SJSA1 (cell line): Measurements from ENCODE around the gene CPED1. TPM values are rescaled to one million over a fixed set of nuclear protein-coding genes. Genes with fewer than 3 reads are reported as not detected.
"Not testable (repeated sequence)": the region's sequence is repeated elsewhere in the genome, so short reads cannot be mapped to it uniquely, and the experiment has no call there.

ENCODE experiments used
- DNase-seq, 2 experiments: peaks; one replicate each; pipeline ENCODE4 v3.0.0-alpha.2; 2015 to 2020; ENCODE audit warnings: low spot score in 2 of 2, low read depth in 1 of 2
- H3K27ac ChIP-seq: fragments of 250-450 bp; sonication (Bioruptor Pico); 2 replicates; pipeline ENCODE4 v1.5.1; 2020; ENCODE audit warnings: mild to moderate bottlenecking, moderate library complexity
- H3K27me3 ChIP-seq: fragments of 250-450 bp; sonication (Bioruptor Pico); replicated peaks from 2 replicates; pipeline ENCODE4 v1.5.1; 2020; ENCODE audit warnings: mild to moderate bottlenecking, moderate library complexity
- H3K36me3 ChIP-seq: fragments of 250-450 bp; sonication (Bioruptor Pico); 2 replicates; pipeline ENCODE4 v1.5.1; 2020; ENCODE audit warnings: mild to moderate bottlenecking
- H3K4me1 ChIP-seq: fragments of 250-450 bp; sonication (Bioruptor Pico); replicated peaks from 2 replicates; pipeline ENCODE4 v1.6.1; 2021; ENCODE audit warnings: mild to moderate bottlenecking
- H3K4me3 ChIP-seq: fragments of 250-450 bp; sonication (Bioruptor Pico); 2 replicates; pipeline ENCODE4 v1.5.1; 2020; ENCODE audit warnings: mild to moderate bottlenecking
- H3K9me3 ChIP-seq: fragments of 250-450 bp; sonication (Bioruptor Pico); replicated peaks from 2 replicates; pipeline ENCODE4 v1.5.1; 2020; ENCODE audit warnings: mild to moderate bottlenecking
- total RNA-seq: library from RNA; depleted of rRNA; stranded (reverse); fragments of >200 nt; shearing (Covaris generic); gene quantifications from 2 replicates; pipeline ENCODE4 v1.2.3, GENCODE V29; 2014

The CPED1 gene
- total RNA-seq, 1 experiment from 2014 or later, result 64.8 TPM

DNA sequence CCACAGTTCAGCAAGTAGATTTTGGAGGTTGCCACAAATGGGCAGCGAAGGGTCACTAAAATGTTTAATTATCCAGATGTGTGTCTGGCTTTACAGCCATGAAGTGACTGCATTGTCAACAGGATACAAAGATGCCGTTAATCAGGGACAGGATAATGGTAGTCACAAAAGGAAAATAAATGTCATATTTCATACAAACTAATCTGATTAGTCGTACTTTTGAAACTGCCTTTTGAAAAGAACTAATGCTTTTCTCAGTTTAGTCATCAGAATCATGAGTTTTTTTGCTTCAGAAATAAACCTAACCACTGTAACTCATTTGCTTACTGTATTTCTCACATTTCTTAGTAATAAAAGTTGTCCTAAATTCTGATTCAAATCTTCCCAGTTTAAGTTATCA, 318.1 kb downstream of the CPED1 start:
- no peaks in the 10 kb centered on the region for H3K27me3 ChIP-seq
- no peak for DNase-seq
- H3K36me3 ChIP-seq, result no peaks in the 10 kb centered on the region
- H3K9me3 ChIP-seq, result no peaks in the 10 kb centered on the region
- no peak overlapping the region for H3K4me3 ChIP-seq
- H3K27ac ChIP-seq, result no peak overlapping the region
- H3K4me1 ChIP-seq, result peaks cover 47% of the 10 kb centered on the region

DNA sequence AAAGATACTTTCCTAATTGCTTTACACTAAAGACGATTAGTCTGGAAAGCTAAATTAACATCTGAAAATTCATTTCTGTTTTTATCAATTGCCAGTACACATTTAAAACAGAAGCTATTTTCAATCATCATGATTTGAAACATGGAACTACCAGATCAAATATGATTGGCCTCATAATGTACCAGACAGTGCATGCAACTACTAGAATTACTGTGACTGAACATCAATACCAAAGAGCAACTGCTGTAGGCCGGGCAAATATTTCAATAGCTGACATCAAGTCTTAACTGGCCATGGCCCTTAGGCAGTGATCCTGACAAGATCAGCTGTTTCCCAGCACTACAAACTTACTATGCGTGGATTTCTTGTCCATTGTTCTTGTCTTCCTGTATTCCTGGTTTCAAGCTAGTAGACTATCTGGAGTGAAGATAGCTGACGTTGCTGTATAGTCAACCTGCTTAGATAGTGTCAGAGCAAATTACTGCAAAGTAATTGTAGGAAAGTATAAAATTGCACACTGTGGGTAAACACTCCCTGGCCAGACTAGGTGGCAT, 318.6 kb downstream of the CPED1 start:
- Histone ChIP-seq H3K4me3 (no peak overlapping the region), H3K9me3 (no peaks in the 10 kb centered on the region), H3K27ac (no peak overlapping the region), H3K4me1 (peaks cover 42% of the 10 kb centered on the region), H3K27me3 (no peaks in the 10 kb centered on the region), H3K36me3 (no peaks in the 10 kb centered on the region)
- DNase-seq, result no peak

DNA sequence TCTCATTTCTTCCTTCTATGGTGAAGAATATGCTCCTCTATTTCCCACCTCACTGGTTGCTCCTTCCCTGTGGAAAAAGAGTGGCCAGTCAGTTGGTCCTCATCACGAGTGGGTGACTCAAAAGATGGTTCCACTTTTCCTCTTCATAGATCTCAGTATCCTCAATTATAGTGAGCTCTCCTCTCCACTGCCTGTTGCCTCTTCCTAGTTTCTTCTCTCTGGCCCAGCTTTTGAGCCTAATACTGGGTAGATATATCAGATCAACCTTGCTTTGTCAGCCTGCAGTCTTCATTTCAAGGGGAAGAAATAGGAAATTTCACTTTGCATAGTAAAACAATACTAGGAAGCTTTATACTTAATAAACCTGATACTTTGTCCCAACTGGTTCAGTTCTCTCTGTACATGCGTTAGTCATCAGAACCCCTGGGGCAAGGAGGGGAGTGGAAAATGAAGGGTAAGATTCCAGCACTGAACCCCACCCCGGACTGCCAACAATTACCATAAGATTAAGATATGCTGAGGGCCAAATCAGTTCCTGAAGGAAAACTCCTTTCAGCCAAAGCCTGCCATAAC, 324.8 kb downstream of the CPED1 start:
- no peak for DNase-seq
- Histone ChIP-seq H3K27me3 (no peaks in the 10 kb centered on the region), H3K4me3 (no peak overlapping the region)

DNA sequence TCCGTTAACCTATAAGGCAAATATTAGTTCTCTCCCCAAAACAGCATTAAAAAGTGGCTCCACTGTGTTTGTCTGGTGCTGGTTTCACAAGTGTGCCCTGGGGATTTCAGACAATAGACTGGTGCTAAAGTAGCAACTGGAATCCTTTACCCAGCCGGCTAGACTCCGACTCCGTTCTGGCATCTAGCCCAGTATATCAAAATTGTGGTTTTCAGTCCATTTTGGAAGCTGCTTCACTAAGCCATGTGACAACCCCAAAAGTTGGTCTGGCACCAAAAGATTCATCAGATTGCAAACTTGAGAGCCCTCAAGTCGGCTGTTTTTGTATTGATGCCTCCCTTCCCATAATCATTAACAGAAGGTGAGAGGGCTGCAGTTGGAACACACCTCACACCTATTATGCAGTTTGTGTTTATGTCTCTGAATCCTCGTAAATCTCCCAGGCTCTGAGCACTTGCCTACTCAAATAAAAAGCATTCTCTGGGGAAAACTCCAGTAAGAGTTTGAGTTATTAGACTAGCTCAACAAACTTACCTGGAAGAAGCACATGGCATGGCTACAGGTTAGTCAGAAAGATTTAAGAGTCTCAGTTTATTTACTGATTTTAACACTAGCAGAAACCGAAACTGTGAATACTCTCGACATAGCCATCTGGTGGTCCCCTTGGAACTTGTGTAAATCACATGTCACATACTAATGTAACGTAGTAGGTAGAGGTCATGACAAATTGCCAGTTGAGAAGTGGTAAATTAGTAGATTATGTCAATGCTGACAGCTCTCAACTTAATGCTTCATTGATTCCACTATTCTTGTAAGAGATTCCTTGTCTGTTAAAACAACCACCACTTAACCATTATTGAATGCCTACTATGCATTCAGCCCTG, 325.5 kb downstream of the CPED1 start:
- Histone ChIP-seq H3K4me3 (no peak overlapping the region), H3K4me1 (peaks cover 20% of the 10 kb centered on the region), H3K36me3 (no peaks in the 10 kb centered on the region), H3K27ac (no peak overlapping the region), H3K9me3 (no peaks in the 10 kb centered on the region), H3K27me3 (no peaks in the 10 kb centered on the region)
- peak; percentile 57 to 61 for DNase-seq

More for the DNA sequence above, 324.8 kb downstream of the CPED1 start:
- no peak overlapping the region for H3K27ac ChIP-seq
- no peaks in the 10 kb centered on the region for H3K9me3 ChIP-seq
- peaks cover 20% of the 10 kb centered on the region for H3K4me1 ChIP-seq
- H3K36me3 ChIP-seq, result no peaks in the 10 kb centered on the region

DNA sequence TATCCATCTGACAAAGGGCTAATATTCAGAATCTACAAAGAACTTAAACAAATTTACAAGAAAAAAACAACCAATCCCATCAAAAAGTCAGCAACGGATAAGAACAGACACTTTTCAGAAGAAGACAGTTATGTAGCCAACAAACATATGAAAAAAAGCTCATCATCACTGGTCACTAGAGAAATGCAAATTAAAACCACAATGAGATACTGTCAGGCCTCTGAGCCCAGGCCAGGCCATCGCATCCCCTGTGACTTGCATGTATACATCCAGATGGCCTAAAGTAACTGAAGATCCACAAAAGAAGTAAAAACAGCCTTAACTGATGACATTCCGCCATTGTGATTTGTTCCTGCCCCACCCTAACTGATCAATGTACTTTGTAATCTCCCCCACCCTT, 326.7 kb downstream of the CPED1 start:
- not testable (repeated sequence) for H3K9me3 ChIP-seq, H3K36me3 ChIP-seq, H3K4me3 ChIP-seq, H3K27ac ChIP-seq, H3K27me3 ChIP-seq, DNase-seq
- H3K4me1 ChIP-seq, result peaks cover 20% of the 10 kb centered on the region

DNA sequence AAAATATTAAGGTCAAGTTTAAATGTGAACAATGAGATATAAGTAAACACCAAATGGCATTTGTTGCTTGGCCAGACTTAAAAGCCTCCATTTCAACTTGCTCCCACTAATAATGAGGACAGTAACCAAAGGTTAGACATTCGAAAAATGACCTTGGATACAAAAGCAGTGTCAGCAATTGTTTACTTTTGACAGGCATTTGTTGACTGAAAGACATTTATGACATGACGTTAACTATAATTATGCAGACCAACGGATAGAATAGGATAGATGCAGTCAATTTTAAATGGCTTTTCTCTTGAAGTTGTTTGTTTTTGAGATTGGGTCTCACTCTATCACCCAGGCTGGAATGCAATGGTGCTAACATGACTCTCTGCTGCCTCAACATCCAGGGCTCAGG, 333.9 kb downstream of the CPED1 start:
- Histone ChIP-seq H3K27ac (no peak overlapping the region), H3K4me1 (no peaks in the 10 kb centered on the region), H3K36me3 (no peaks in the 10 kb centered on the region), H3K27me3 (no peaks in the 10 kb centered on the region), H3K4me3 (no peak overlapping the region), H3K9me3 (no peaks in the 10 kb centered on the region)
- no peak for DNase-seq

DNA sequence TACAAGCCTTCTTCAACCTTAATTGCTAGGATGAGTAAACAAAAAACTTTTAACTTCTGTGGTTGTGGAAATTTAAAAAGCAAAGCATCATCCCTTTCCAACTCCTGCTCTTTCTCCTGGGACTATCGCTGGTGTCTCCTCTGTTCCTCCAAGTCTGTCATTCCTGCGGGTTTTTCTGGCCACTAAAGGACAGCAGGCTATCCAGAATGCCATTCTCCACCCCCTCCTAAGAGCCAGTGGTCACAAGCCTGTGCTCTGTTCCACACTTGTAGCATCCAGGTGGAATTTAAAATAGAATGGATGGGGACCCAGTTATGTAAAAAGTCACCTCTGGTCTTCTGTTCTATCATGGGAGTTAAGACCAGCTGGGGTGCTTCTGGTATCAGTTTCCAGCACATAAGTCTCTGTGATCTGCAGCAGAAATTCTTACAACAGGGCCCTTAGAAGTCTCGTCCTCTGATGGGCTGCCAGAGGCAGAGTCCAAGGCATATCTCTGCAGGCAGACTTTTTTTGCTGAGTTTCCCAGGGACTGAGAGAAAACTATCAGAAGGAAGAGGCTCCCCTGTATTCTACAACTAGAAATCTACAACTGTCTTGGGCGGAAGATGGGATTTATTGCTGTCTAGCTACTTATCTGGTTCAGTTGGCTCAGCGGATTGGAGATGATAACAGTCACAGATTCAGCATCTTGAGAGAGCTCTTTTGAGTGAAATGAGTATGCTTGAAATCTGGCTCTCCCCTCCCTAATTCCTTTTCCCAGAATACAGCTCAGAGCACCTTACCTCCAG, 335.2 kb downstream of the CPED1 start:
- no peak for DNase-seq
- no peaks in the 10 kb centered on the region for H3K9me3 ChIP-seq

DNA sequence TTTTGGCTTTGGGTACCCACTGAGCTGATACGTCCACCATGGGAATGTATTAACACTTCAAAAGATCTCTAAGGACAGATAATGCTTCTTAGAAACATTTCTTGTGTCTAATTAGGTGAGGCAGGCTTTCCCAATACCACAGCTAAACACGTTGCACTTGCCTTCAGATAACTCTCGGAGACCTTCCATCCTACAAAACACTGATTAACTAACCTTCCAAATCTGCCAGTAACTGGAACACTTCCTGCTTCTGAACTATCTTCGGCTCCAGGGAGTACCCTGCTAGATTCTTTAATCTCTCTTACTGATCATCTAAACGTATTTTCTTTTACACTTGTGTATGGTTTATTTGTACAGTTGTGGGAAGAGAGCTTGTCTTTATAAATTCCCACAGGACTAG, 339.2 kb downstream of the CPED1 start:
- Histone ChIP-seq H3K27me3 (peaks cover 23% of the 10 kb centered on the region), H3K9me3 (no peaks in the 10 kb centered on the region), H3K27ac (no peak overlapping the region), H3K36me3 (no peaks in the 10 kb centered on the region), H3K4me3 (no peak overlapping the region), H3K4me1 (peaks cover 5% of the 10 kb centered on the region)
- DNase-seq, result no peak

More for the DNA sequence above, 335.2 kb downstream of the CPED1 start:
- H3K4me3 ChIP-seq, result no peak overlapping the region
- no peaks in the 10 kb centered on the region; the same call in 1 of the 2 replicates for H3K27me3 ChIP-seq
- H3K4me1 ChIP-seq, result no peaks in the 10 kb centered on the region
- no peaks in the 10 kb centered on the region for H3K36me3 ChIP-seq
- H3K27ac ChIP-seq, result no peak overlapping the region

DNA sequence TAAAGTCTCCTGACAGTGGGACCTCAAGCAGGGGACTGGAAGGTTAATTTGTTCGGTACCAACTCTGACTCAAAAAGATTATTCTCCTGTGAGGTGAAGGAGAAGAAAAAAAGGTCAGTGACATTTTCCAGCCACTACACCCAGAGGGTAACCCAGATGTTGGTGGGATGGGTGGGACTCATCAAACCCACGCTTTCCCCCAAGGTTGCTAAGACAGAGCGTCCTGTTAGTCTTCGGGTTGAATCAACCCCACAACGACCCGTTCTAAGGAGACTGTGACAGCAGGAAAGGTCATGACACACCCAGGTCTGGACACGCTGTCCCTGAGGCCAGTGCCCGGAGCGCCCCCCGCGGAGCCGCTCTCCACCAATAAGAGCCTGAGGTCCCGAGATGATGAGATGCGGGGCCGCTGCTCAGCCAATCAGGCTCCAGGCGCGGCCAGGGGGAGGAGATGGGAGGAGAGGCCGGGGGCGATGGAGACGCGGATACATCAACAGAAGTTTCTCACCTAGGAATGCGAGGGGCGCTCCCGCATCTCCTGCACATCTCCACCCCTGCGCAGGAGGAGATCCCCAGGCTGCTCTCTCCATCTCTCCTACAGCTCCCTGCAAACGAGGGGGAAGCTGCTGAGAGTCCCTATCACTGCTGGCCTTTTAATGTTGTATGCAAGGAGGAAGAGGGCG, 340.1 kb downstream of the CPED1 start, which contains the start of gene WNT16:
Gene WNT16 (plus strand): TSS at position 493 of the 683 bp plus-strand sequence. CDS start 293 bp downstream, outside the sequence.
- DNase-seq, result no peak
- H3K9me3 ChIP-seq, result no peaks in the 10 kb centered on the region
- peaks cover 5% of the 10 kb centered on the region for H3K4me1 ChIP-seq
- peaks cover 27% of the 10 kb centered on the region for H3K27me3 ChIP-seq
- H3K36me3 ChIP-seq, result no peaks in the 10 kb centered on the region
- no peak within 1 kb of the TSS for H3K27ac ChIP-seq
- peak within 1 kb of the TSS; percentile 39 for H3K4me3 ChIP-seq

DNA sequence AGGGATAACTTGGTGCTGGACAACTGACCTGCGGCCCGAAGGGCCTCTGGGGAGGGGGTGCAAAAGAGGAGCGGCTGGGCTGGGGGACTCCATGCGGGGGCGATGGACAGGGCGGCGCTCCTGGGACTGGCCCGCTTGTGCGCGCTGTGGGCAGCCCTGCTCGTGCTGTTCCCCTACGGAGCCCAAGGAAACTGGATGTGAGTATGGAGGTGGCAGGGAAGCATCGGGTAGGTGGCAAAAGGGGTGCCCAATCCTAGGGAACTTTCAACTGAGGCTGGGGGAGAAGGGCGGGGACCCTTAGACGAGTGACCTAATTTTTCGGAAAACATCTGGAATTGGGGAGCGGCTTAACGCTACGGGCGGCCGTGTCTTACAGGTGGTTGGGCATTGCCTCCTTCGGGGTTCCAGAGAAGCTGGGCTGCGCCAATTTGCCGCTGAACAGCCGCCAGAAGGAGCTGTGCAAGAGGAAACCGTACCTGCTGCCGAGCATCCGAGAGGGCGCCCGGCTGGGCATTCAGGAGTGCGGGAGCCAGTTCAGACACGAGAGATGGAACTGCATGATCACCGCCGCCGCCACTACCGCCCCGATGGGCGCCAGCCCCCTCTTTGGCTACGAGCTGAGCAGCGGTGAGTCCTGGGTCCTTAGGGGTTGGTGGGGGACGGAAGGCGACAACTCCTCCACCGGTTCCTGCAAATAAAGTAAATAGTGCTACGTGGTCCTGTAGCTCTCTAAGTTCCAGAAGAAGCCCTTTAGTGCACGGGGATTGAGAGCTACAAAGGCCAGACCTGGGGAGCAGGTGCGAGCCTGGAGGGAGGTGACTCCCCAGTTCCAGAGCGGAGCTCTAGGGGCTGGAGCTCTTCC, 340.9 kb downstream of the CPED1 start:
- H3K27me3 ChIP-seq, result peaks cover 27% of the 10 kb centered on the region
- no peak for DNase-seq
- H3K9me3 ChIP-seq, result no peaks in the 10 kb centered on the region
- peaks cover 5% of the 10 kb centered on the region for H3K4me1 ChIP-seq
- H3K27ac ChIP-seq, result no peak overlapping the region
- peak overlapping the region; percentile 39 for H3K4me3 ChIP-seq
- no peaks in the 10 kb centered on the region for H3K36me3 ChIP-seq

DNA sequence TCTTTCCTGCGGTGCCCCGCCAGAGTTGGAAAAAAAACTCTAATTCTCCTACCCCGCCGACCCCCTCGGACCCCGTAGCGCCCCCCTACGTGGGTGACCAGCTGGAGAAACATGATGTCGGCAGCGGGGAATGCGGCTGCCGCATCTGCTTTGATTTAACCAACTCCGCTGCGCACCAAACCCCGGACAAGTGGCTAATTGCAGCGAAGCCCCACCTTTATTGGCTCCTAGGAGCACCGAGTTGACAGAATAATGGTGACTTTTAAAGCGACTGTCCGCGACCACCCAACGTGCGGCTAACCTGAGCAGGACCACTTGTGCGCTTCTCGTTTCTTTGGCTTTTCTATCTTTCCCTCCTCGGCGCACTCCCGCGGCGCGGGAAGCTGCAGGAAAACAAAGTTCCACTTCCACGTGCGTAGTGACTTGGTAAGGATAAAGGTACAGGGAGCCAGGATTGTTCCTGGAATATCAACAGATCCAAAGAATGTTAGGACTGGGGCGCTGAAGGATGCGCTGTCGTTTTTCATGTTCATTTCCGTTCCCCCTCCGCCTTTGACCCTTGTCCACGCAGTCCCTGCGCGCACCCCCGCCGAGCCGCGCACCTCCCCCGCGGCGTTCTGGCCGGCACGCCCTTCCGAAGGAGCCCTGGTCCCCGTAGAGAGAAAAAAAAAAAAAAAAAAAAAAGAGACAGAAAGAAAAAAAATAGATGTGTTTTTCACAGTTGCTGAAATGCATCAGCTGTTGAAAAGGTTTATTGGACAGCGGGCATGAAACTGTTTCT, 341.7 kb downstream of the CPED1 start:
- no peaks in the 10 kb centered on the region for H3K9me3 ChIP-seq
- peak in 1 of 2 experiments; percentile 31 for DNase-seq
- H3K36me3 ChIP-seq, result no peaks in the 10 kb centered on the region
- H3K4me3 ChIP-seq, result peak overlapping the region; percentile 39
- no peak overlapping the region for H3K27ac ChIP-seq
- H3K4me1 ChIP-seq, result peaks cover 5% of the 10 kb centered on the region
- peaks cover 27% of the 10 kb centered on the region for H3K27me3 ChIP-seq

DNA sequence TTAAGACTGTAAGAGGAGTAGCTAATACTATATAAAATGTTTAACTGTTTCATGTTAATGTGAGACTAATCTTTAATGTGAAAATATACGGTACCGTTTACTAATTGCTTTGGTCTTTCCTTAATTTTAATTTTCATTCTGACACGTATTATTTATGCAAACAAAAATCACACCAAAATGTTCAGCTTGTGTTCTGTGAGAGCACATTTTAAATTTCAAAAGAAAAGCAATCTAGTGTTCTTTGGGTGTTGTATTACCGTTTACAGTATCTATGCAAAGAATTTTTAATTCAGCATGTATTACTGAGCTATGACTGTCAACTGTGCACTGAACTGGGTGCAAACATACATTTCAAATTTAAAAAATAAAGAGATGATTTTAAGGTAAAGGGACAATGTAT, 342.5 kb downstream of the CPED1 start:
- peaks cover 27% of the 10 kb centered on the region for H3K27me3 ChIP-seq
- H3K27ac ChIP-seq, result no peak overlapping the region
- DNase-seq, result no peak
- no peaks in the 10 kb centered on the region for H3K9me3 ChIP-seq
- H3K4me3 ChIP-seq, result no peak overlapping the region
- no peaks in the 10 kb centered on the region for H3K36me3 ChIP-seq
- peaks cover 7% of the 10 kb centered on the region for H3K4me1 ChIP-seq
